Stimulated activated CD4-positive, alpha-beta T cell treated with anti-CD3 and anti-CD28 coated beads, Interleukin-12 subunit alpha, Interleukin-12 subunit beta, amount 100 ng/mL, for 24 hours (primary cell): ENCODE measurements around the gene ATP5ME.
"Not testable (repeated sequence)": the region's sequence is repeated elsewhere in the genome, so short reads cannot be mapped to it uniquely, and the experiment has no call there.

Source experiments
- DNase-seq, 2 experiments: peaks; one replicate each; pipeline ENCODE4 v3.0.0-alpha.2; 2020; ENCODE audit warnings: low read depth in 2 of 2

The ATP5ME gene

DNA sequence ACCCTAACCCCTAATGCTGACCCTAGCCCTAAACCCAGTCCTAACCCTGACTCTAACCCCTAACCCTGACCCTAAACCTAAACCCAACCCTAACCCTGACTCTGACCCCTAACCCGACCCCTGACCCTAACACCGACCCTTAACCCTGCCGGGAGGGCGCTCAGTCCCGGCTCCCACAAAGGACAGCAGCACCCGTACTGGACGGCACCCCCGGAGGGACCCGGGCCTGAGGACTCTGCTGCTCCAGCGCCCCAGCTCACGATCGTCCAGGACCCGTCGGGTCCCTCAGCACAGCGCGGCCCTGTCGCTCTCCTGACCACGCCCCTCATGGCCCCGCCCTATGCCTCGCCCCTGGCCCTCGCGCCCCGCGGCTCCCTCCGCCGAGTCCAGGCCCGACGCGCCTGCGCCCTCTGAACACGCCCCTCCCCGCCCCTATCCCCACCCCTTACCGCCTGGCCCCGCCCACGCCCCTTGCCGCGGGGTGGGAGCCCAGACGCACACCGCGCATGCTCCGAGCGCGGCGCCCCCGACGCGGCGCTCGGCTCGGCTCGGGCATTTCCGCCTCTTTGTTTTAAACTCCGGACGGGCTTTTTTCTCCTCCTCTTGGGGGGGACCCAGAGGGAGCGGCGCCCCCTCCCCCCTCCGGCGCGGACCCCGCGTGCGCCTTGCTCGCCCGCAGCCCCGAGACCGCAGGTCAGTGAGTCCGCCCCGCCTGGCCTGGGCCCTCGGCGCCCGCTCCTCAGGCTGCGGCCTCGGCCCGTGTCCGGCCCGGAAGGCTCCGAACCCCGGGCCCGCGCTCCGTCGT, 31.4 kb upstream of the ATP5ME start, which contains the start of gene PCGF3:
Gene PCGF3, plus strand, starts transcription at position 555 of the 805 bp plus-strand sequence. CDS start 27,849 bp downstream, outside the sequence.
- DNase-seq, result peak; percentile 96 to 98

DNA sequence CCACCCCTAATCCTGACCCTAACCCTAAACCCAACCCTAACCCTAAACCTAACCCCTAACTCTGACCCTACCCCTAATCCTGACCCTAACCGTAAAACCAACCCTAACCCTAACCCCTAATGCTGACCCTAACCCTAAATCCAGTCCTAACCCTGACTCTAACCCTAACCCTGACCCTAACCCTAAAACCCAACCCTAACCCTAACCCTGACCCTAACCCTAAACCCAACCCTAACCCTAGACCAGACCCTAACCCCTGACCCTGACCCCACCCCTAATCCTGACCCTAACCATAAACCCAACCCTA, 30.8 kb upstream of the ATP5ME start:
- no peak for DNase-seq

DNA sequence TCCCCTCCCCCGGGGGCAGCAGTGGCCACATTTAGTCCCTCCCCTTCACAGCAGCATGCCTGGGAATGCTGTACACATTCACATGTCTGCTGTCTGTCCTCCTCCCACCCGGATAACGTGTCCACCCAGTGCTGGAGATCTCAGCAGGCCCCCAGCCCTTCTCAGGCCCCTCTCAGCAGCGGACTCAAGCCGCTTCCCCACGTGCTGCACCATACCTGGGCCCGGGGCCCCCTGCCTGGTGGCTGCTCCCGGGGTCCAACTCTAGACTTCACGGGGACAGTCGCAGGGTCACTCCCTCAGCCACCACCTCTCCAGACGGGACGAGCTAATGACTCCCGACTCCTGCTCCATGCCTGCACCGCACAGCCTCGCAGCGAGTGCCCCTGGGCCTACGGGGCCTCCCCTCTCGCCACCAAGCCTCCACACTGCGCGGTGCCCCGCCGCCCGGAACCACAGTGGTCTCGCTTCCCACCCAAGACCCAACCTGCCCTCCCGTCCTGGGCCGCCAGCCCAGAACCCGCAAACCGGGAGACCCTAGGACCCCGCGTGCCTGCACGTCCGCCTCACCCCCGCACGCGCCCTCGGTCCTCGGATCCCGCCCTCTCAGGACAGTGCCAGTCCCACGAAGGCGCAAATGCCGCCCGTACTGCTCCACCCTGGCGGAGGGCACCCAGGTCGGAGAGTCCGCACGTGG, 30.3 kb upstream of the ATP5ME start:
- no peak for DNase-seq

DNA sequence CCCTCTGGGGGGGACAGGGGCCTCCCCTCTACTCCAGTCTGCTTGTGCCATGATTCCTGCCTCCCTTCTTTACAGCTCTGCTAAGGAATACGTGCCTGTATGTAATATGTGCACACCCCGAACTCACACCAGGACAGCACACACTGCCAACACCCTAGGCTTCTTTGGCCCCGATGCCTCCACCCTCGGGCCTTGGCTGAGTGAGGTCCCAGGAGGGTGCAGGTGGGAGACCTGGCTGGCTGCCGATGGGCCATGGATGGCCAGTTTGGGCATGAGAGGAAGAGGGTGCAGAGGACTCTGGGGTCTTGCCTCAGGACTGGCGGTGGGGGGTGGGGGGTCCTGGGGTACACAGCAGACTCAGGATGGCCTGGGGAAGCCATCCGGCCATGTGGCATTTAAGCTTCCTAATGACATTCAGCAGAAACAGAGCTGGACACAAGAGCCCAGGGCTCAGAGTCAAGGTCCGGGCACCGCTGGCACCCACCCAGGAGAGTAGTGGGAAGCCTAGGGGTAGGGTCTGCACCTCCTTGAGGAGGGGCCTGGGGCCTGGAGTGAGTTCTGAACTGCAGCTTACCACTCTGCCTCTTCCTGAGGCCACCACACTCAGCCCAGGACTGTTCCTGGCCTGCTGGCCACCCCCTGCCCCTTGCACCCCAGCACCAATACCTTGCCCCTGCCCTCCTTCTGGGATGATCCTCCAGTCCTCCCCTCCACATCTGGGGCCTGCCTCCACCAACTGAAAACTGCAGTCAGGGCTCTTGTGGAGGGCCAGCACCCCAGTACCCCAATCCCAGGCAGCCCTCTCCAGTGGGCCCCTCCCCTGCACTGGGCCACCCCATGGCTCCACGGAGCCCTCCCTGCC, 29.5 kb upstream of the ATP5ME start:
- no peak for DNase-seq

- DNase-seq, result no peak
Observed at GRCh38 chr4:702618-703048, 28.6 kb upstream of the ATP5ME start.

GRCh38 chr4:700587-701264, 26.6 kb upstream of the ATP5ME start:
- DNase-seq, result no peak

GRCh38 chr4:699816-700580, 25.9 kb upstream of the ATP5ME start:
- no peak for DNase-seq

GRCh38 chr4:694341-694940, 20.4 kb upstream of the ATP5ME start:
- DNase-seq, result not testable (repeated sequence)

- DNase-seq, result no peak
Observed at GRCh38 chr4:692771-693554, 18.9 kb upstream of the ATP5ME start.

DNA sequence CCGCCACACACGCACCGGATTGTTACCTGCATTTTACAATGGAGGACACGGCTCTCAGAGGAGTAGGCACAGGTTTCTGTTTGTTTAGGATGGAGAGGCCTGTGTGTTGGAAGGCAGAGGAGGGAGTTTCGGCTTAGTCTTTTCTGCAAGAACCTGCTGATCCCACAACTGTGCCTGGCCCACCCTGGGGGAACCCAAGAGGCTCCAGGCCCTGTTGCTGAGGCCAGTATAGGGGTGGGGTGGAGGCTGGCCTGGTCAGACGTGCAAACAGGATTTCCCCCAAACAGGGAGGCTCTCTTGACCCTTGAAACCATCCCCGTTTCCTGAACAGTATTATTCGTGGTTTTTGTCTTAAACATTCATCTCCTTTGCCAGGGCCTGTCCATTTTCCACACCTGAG, 15.6 kb upstream of the ATP5ME start:
- no peak for DNase-seq

DNA sequence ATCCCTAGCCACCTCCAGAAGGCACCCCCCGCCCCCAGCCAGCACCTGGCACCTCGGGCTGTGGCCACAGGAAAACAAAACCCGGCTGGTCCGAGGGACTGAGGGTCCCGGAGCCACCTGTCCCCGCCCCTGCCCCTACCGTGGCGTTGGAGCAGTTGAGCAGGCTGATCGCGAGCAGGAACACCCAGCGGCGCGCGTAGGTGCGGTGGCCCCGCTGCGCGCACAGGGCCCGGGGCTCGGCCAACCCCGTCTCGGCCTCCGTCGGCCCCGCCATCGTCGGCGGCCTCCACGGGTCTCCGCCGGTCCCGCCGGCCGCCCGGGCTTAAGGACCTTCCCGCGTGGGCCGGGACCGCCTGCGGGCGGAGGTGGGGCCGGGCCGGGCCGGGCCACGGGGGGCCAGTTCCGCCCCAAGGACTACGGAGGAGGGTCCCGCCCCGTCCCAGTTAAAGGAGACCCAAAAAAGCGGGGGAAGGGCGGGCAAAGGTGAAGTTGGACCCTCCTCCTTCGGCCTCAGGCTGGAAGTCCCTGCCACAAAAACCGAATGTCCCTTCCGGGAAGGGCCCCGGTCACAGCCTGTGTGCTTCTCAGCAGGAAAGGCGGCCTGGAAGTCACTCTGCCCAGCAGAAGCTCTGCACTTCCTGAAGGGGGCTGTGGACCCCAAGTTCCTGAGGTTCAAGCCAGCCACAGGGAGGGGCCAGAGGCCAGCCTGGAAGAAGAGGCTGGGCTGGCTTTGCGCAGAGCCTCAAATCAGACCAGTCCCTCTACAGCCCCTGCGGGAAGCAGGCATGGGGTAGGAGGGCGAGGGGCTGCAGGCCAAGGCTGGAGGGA, 15.0 kb upstream of the ATP5ME start, which contains the start of gene SLC49A3:
Gene SLC49A3, minus strand, starts transcription at position 298 of the 828 bp plus-strand sequence. Its CDS starts 24 bp downstream, at position 274.
- DNase-seq, result no peak

DNA sequence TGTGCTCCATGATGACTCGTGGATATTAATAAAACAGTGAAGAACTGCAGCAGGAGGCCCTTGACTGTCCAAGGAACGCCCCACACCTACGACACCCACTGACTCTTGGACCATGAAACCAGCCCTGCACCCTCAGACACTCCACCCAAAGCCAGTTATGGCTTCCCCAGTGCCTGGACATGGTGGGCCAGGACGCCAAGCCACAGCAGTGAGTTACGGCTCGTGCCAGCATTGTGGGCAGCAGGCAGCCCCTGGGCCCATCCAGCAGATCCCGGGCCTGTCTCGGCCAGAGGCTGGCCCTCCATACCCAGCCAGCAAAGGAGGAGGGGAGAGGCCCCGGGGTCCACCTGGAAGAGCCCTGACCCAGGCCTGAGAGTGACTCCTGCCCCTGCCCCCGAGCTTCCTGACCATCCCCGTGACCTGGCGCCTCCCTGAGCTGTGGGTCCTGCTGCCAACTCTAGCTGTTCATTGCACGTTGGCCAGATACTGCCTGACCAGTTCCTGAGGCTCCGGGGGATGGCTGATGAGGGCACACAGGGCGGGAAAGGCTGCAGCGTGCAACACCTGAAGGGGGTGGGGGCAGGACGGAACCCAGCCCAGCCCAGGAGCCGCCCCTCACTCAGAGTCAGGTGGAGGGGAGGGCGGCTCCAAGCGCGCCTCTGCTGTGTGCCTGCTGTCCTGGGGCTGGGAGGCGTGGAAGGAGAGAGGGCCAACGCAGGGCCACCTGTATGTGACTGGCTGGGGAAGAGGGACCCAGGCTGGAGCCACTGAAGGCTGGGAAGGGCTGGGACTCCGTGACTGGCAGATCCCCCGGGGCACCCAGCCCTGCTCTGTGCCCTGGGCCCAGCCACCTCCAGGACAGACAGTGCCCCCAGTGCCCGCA, 14.1 kb upstream of the ATP5ME start:
- DNase-seq, result no peak

DNA sequence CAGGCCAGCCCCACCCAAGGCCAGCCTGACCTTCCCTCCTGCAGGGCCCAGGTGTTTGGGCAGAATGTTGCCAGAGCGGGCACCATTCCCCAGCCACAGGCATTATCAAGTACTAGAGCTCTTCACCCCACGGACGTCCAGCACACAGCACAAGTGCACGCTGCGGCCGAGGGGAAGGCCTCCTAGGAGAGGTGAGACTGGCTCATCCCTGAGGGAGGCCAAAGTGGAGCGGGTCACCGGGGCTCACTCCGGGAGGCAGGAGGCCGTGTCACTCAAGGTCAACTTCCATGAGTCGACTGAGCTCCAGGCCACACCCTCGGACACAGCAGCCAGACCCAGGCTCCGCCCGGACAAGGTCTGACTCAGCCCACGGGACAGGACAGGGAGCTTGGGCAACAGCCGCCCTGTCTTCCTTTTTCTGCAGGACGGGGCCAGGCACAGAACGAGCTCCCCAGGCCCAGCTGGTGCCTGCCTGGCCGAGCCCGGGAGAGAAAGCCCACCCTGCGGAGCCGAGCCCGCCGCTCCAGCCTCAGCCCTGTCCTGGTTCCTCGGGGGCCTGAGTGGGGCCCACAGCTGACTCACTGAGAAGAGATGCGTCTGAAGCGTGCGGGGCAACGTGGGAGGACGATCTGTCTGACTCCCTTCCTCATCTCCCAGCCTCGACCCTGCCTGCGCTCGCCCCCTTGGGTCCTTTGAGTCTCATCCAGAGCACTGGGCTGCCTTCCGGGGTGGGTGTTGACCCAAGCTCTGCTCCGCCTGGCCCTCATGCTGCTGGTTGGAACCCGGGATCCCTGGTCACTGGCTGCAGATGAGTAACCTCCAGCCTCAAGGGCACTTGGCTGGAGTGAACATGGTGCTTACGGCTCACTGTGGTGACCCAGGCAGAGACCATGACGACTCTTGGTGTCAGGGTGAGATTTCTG, 13.2 kb upstream of the ATP5ME start:
- DNase-seq, result no peak

- DNase-seq, result no peak
Observed at GRCh38 chr4:686413-687040, 12.5 kb upstream of the ATP5ME start.

GRCh38 chr4:685679-686412, 11.8 kb upstream of the ATP5ME start:
- DNase-seq, result no peak
